Lower leg skin (tissue), 4 donors: ENCODE measurements around the gene PRKCSH. TPM values are rescaled to one million over a fixed set of nuclear protein-coding genes. Genes with fewer than 3 reads are reported as not detected.
"Not testable (repeated sequence)": the region's sequence is repeated elsewhere in the genome, so short reads cannot be mapped to it uniquely, and the experiment has no call there.

Experiments used
- DNase-seq, 2 donors: peaks; one replicate each; pipeline ENCODE4 v3.0.0-alpha.2; 2019; ENCODE audit warnings: low spot score in 2 of 2
- H3K4me3 ChIP-seq: fragments of 200-600 bp; sonication (generic); 2 replicates; pipeline ENCODE4 v1.5.1; 2017; ENCODE audit warnings: mild to moderate bottlenecking, low read depth; ENCODE audit not compliant: poor library complexity, severe bottlenecking
- CTCF ChIP-seq, 3 donors: fragments of 450-650 bp; IDR thresholded peaks; one replicate each; pipeline ENCODE4 v1.5.1; 2016; ENCODE audit warnings: antibody characterized with exemption in 3 of 3, mild to moderate bottlenecking in 3 of 3, moderate library complexity in 2 of 3
- POLR2A ChIP-seq, 2 donors: fragments of 450-650 bp; IDR thresholded peaks; one replicate each; pipeline ENCODE4 v1.6.1; 2016 to 2017; ENCODE audit warnings: antibody characterized with exemption in 2 of 2, mild to moderate bottlenecking in 1 of 2, moderate library complexity in 1 of 2
- WGBS, 2 donors: methylation state at CpG; one replicate each; pipeline ENCODE4 v1.1.5; 2018; 5-methylcytosine and 5-hydroxymethylcytosine counted together
- intact Hi-C: fragments of 100-400 bp; cut with DNase I; formaldehyde crosslinking; loops from one replicate; pipeline ENCODE4 v1.15.0; 2023; ENCODE audit warnings: low total_unique reads
- total RNA-seq, 4 donors: library from RNA; depleted of rRNA; stranded (reverse); fragments of >200 nt; gene quantifications; one replicate each; pipeline ENCODE4 v1.1.0, GENCODE V29; 2016

Gene PRKCSH
- total RNA-seq, 4 donors from 2014 or later: 121 to 189 (median 157) TPM

- no peak for DNase-seq
- TF ChIP-seq CTCF (IDR thresholded peaks at IDR 0.05) (no peak), POLR2A (IDR thresholded peaks at IDR 0.05) (no peak)
- intact Hi-C loops: no loop called here
- 87 to 88% methylated on average over 28 of the region's 28 CpGs for WGBS, 2 donors
- H3K4me3 ChIP-seq: no peak overlapping the region
These were observed 9.5 kb upstream of the PRKCSH start for GRCh38 chr19:11425719-11426457.

- no peak for DNase-seq
- TF ChIP-seq POLR2A (IDR thresholded peaks at IDR 0.05) (no peak), CTCF (IDR thresholded peaks at IDR 0.05) (no peak)
- 83 to 88% methylated on average over 19 of the region's 19 CpGs for WGBS, 2 donors
- H3K4me3 ChIP-seq: no peak overlapping the region
- intact Hi-C loops: no loop called here
These were observed 8.8 kb upstream of the PRKCSH start for GRCh38 chr19:11426656-11427055.

- 98% methylated on average over 3 of the region's 3 CpGs for WGBS, 2 donors
- intact Hi-C loops, H3K4me3 ChIP-seq, DNase-seq: not testable (repeated sequence)
These were observed 1.9 kb upstream of the PRKCSH start for GRCh38 chr19:11433526-11433925.

- 5% methylated on average over 9 of the region's 9 CpGs for WGBS, 2 donors
- TF ChIP-seq POLR2A (IDR thresholded peaks at IDR 0.05) (no peak), CTCF (IDR thresholded peaks at IDR 0.05) (no peak)
- H3K4me3 ChIP-seq: no peak overlapping the region
- DNase-seq: no peak
- intact Hi-C loops: no loop called here
These were observed 755 bp upstream of the PRKCSH start for GRCh38 chr19:11434703-11435056.

- H3K4me3 ChIP-seq: peak overlapping the region; percentile 48
- no peak for TF ChIP-seq CTCF (IDR thresholded peaks at IDR 0.05)
- intact Hi-C loops: no loop called here
- no peak for DNase-seq
- 5% methylated on average over 21 of the region's 21 CpGs for WGBS, 2 donors
These were observed 438 bp downstream of the PRKCSH start for GRCh38 chr19:11435833-11436313.

- intact Hi-C loops: no loop called here
- WGBS, 2 donors: 84 to 93% methylated on average over 9 of the region's 9 CpGs
- DNase-seq: no peak
- H3K4me3 ChIP-seq: no peak overlapping the region
- no peak for TF ChIP-seq POLR2A (IDR thresholded peaks at IDR 0.05)
- TF ChIP-seq CTCF (IDR thresholded peaks at IDR 0.05): no peak
These were observed 2.5 kb downstream of the PRKCSH start for GRCh38 chr19:11437955-11438354.
